ENCODE data around the gene MSANTD1. TPM values are rescaled to one million over a fixed set of nuclear protein-coding genes. Genes with fewer than 3 reads are reported as not detected.

The MSANTD1 gene
- total and polyA plus RNA-seq, 10 of the 15 experiments (the other 5 are each of a cell fraction or from before 2014, with no cell fraction given) = 0.07 to 0.87 (median 0.22) TPM; not detected in 2

- TF ChIP-seq IRF4 (IDR thresholded peaks at IDR 0.05; ENCODE audit: low read depth, low read length) (no peak), EZH2 (IDR thresholded peaks at IDR 0.05; ENCODE audit: borderline replicate concordance, control insufficient read depth, low read depth, low read length) (no peak), ZNF592 (IDR thresholded peaks at IDR 0.05) (no peak), ZBED1 (IDR thresholded peaks at IDR 0.05; ENCODE audit: borderline replicate concordance) (no peak)
Measured at GRCh38 chr4:3293401-3294391, 44.7 kb downstream of the MSANTD1 start (continued).

- in situ Hi-C loops (cut with MboI) = no loop called here
- no peaks in the 10 kb centered on the region for H4K20me1 ChIP-seq (ENCODE audit: control insufficient read depth, insufficient read depth)
- H3K27ac ChIP-seq (ENCODE audit: control insufficient read depth, insufficient read depth) = no peak overlapping the region
- H3K9ac ChIP-seq (ENCODE audit: control insufficient read depth, insufficient read depth, low read length) = no peak overlapping the region
- CTCF ChIA-PET = no interaction called here
- H3K79me2 ChIP-seq (ENCODE audit: control insufficient read depth, insufficient read depth, low read length) = no peaks in the 10 kb centered on the region
- intact Hi-C loops (cut with micrococcal nuclease; ENCODE audit: unreplicated experiment) = no loop called here
- BruUV-seq (replicated peaks) = no TSS peak
- RAD21 ChIA-PET (ENCODE audit: unreplicated experiment) = interaction anchor here (0.5 kb wide), 1 partner anchor 90 kb away, joined by 3 read pairs; no protein-coding TSS in a partner anchor
- peaks cover 2 to 7% of the 10 kb centered on the region in 2 experiments; a peak in 2 of 4 replicates for H3K27me3 ChIP-seq (replicated peaks in 1 of 2; ENCODE audit: control insufficient read depth in 2 of 2, insufficient read depth in 2 of 2, low read length in 1 of 2)
- WGBS (ENCODE audit: insufficient coverage, insufficient replicate concordance, low lambda C conversion rate, missing lambda C conversion rate) = 68% methylated on average over 19 of the region's 19 CpGs
- FAIRE-seq (no peak), ATAC-seq (no peak), DNase-seq (ENCODE audit: low read depth, low spot score) (no peak)
- SMC1A ChIA-PET (ENCODE audit: uncharacterized antibody, unreplicated experiment) = no interaction called here
- H3K4me3 ChIP-seq = no peak overlapping the region
- no peaks in the 10 kb centered on the region; the same call in 1 of the 3 replicates for H3K9me3 ChIP-seq (replicated peaks; ENCODE audit: control insufficient read depth, insufficient read depth, low read length)
- H3K4me1 ChIP-seq (ENCODE audit: control insufficient read depth, insufficient read depth, low read length) = peaks cover 11% of the 10 kb centered on the region; the same call in 1 of the 2 replicates
- H3K36me3 ChIP-seq (ENCODE audit: control insufficient read depth in 2 of 2, insufficient read depth in 2 of 2, low read length in 1 of 2) = no peaks in the 10 kb centered on the region
- no peak overlapping the region for H3K4me2 ChIP-seq (ENCODE audit: control insufficient read depth, insufficient read depth)
- H2AFZ ChIP-seq (ENCODE audit: control insufficient read depth, low read depth, low read length) = no peak overlapping the region
- TF ChIP-seq BRCA1 (IDR thresholded peaks at IDR 0.05; ENCODE audit: low read depth, low read length) = no peak
- no peak for TF ChIP-seq MYC (IDR thresholded peaks at IDR 0.05; ENCODE audit: insufficient read depth, insufficient read length, insufficient replicate concordance, low read length, severe bottlenecking)
- no peak for TF ChIP-seq TCF12 (IDR thresholded peaks at IDR 0.05; ENCODE audit: low read depth, low read length)
- TF ChIP-seq EP300 (IDR thresholded peaks at IDR 0.05; ENCODE audit: borderline replicate concordance in 1 of 2, control insufficient read depth in 1 of 2, low read depth in 2 of 2, low read length in 2 of 2) = no peak
- no peak for TF ChIP-seq ZBTB40 (IDR thresholded peaks at IDR 0.05; ENCODE audit: borderline replicate concordance)
- POLR2A ChIA-PET = no interaction called here
Measured at GRCh38 chr4:3294401-3295241, 45.7 kb downstream of the MSANTD1 start.
